NCI-H526 (cell line): ENCODE results near the gene BIRC6.

ENCODE experiments used
- DNase-seq, 2 experiments: peaks; one replicate each; lab custom pipeline; 2025; lab: John Stamatoyannopoulos, UW

Gene BIRC6

GRCh38 chr2:32372519-32373182, 15.8 kb downstream of the BIRC6 start:
- no peak for DNase-seq

GRCh38 chr2:32375228-32375892, 18.5 kb downstream of the BIRC6 start:
- DNase-seq, result no peak

- DNase-seq, result no peak
Observed at GRCh38 chr2:32376756-32377155, 19.9 kb downstream of the BIRC6 start.

- no peak for DNase-seq
Observed at GRCh38 chr2:32377928-32378327, 21.1 kb downstream of the BIRC6 start.

GRCh38 chr2:32379352-32379751, 22.5 kb downstream of the BIRC6 start:
- no peak for DNase-seq

- DNase-seq, result no peak
Observed at GRCh38 chr2:32383858-32384257, 27.0 kb downstream of the BIRC6 start.

- no peak for DNase-seq
Observed at GRCh38 chr2:32384529-32384928, 27.7 kb downstream of the BIRC6 start.

GRCh38 chr2:32386739-32387138, 29.9 kb downstream of the BIRC6 start:
- no peak for DNase-seq

GRCh38 chr2:32399221-32399620, 42.4 kb downstream of the BIRC6 start:
- no peak for DNase-seq

- DNase-seq, result no peak
Observed at GRCh38 chr2:32402091-32402490, 45.3 kb downstream of the BIRC6 start.

GRCh38 chr2:32403782-32404181, 47.0 kb downstream of the BIRC6 start:
- DNase-seq, result no peak

- DNase-seq, result no peak
Observed at GRCh38 chr2:32404691-32405090, 47.9 kb downstream of the BIRC6 start.

- no peak for DNase-seq
Observed at GRCh38 chr2:32416519-32416918, 59.7 kb downstream of the BIRC6 start.

- no peak for DNase-seq
Observed at GRCh38 chr2:32417659-32418058, 60.8 kb downstream of the BIRC6 start.

- no peak for DNase-seq
Observed at GRCh38 chr2:32418778-32419177, 62.0 kb downstream of the BIRC6 start.

- no peak for DNase-seq
Observed at GRCh38 chr2:32422133-32422532, 65.3 kb downstream of the BIRC6 start.

GRCh38 chr2:32423536-32423935, 66.7 kb downstream of the BIRC6 start:
- no peak for DNase-seq

- no peak for DNase-seq
Observed at GRCh38 chr2:32424739-32425138, 67.9 kb downstream of the BIRC6 start.

- no peak for DNase-seq
Observed at GRCh38 chr2:32425719-32426141, 68.9 kb downstream of the BIRC6 start.

- DNase-seq, result peak; percentile 48 to 65
Observed at GRCh38 chr2:32427672-32428610, 71.1 kb downstream of the BIRC6 start.

GRCh38 chr2:32430804-32431203, 74.0 kb downstream of the BIRC6 start:
- no peak for DNase-seq

- DNase-seq, result no peak
Observed at GRCh38 chr2:32436150-32436549, 79.3 kb downstream of the BIRC6 start.

- DNase-seq, result no peak
Observed at GRCh38 chr2:32442020-32442467, 85.2 kb downstream of the BIRC6 start.
